HG02981 (cell line): ENCODE results near the gene CASP8.
"Not testable (repeated sequence)": the region's sequence is repeated elsewhere in the genome, so short reads cannot be mapped to it uniquely, and the experiment has no call there.

Experiments
- ATAC-seq: cut with Tn5 transposase; IDR thresholded peaks from one replicate; pipeline ENCODE4 v1.9.1; 2021; ENCODE audit warnings: mild to moderate bottlenecking, moderate library complexity; ENCODE audit not compliant: unreplicated experiment

The CASP8 gene

DNA sequence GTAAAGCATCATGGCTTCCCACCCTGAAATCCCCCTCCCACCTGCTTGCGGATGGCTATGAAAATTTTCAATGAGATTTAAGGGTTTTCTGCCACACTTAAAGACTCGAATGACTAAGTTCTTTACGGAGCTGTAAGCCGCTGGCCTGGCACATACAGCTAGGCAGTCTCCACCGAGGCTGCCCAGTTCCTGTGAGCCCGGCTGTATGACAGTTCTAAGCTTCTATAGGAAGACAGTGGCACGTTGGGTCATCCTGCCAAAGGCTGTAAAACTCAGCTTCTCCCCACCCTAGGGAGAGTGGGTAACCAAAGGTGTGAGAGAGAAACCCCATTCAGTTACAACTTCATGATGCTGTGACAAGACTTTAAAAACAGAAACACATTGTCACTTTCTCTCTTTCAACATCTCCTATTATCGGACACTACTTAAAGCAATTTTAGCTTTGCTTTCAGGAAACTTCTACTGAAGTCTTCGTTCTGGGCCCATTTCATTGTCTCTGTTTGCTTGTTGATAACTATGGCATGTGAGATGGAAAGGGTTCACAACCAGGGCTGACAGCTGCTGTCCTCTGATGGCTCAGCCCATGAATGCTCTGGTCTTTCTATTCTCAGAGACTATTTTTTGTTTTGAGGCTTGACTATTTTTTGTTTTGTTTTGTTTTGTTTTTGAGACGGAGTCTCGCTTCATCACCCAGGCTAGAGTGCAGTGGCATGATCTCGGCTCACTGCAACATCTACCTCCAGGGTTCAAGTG lies 7.1 kb downstream of the CASP8 start:
- ATAC-seq: no peak

- no peak for ATAC-seq
Measured at GRCh38 chr2:201269764-201270163, 9.4 kb downstream of the CASP8 start.

DNA sequence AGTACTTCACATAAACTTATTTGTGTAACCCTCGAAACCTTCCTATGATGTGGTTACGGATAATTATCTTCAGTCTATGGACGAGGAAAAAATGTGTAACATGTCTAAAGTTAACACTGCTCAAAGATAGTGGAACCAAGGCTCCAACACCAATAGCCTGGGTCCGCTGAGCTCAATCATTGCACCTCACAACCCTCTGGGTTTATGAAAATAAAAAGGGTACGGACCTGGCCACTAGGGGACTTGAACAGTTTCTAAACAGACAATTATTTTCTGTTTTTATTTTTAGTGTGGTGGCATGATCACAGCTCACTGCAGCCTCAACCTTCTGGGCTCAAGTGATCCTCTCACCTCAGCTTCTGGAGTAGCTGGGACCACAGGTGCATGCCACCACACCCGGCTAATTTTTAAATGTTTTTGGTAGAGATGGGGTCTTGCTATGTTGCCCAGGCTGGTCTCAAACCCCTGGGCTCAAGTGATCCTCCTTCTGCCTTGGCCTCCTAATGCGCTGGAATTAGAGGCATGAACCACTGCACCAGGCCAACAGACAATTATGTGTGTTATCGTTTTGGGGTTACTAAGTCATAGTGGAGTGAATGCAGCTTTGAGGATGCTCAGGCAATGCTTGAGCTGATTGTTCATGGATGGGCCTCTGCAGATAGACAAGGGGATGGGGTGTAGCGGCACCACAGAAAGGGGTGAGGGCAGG lies 10.1 kb downstream of the CASP8 start:
- no peak for ATAC-seq

- no peak for ATAC-seq
Measured at GRCh38 chr2:201271917-201272316, 11.6 kb downstream of the CASP8 start.

GRCh38 chr2:201273330-201273983 lies 13.1 kb downstream of the CASP8 start:
- ATAC-seq: no peak

- ATAC-seq: no peak
Measured at GRCh38 chr2:201275069-201275468, 14.7 kb downstream of the CASP8 start.

GRCh38 chr2:201275990-201276389 lies 15.7 kb downstream of the CASP8 start:
- ATAC-seq: no peak

DNA sequence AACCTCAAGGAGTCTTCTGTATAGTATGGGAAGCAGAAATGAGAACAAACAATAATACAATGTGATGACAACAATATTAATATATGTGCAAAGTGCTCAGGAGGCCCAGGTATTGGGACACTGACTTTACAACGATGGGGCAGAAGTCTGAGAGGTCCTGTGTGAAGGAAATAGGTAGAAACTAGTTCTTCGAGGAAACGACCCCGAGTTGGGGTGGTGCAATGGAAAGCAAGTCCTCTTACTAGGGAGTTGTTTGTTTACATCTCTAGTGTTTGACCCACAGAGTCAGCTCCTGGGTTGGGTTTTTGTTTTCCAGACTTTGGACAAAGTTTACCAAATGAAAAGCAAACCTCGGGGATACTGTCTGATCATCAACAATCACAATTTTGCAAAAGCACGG lies 16.2 kb downstream of the CASP8 start:
- ATAC-seq: no peak

DNA sequence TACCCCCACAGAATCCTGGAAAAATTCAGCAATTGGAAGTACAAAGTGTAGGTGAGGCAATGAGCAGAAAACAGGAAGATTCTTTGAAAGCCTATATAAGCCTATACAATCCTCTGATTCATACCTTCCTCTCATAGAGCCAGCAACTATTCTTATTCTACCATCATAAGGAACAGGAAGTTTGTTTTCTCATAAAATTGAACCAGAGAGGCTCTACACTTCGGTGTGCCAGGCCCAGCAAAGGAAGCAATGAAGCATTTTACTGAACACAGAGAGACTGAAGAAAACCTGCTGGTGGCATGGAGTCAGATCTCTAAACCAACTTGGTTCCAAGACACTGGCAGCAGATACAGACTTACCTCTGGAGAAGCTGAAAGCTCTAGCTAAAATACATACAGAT lies 18.7 kb downstream of the CASP8 start:
- ATAC-seq: no peak

GRCh38 chr2:201280191-201281040 lies 20.1 kb downstream of the CASP8 start:
- ATAC-seq: no peak

DNA sequence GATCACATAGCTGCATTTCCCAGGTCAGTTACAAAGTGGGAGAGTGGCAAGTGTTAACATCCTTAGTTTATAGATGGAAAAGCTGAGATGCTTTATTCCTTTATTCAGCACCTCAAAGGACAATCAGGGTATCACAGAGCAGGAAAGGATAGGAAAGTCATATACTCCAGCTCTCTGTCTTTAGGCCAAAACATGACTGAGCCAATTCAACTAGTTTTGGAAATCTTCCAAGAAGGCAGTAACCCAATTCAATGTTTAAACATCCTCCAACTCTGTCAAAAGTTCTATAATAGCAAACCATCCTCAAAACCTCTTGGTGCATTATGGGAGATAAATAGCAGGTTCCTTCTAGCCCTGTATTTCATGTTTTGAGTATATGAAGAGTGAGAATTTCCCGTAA lies 25.2 kb downstream of the CASP8 start:
- ATAC-seq: no peak

DNA sequence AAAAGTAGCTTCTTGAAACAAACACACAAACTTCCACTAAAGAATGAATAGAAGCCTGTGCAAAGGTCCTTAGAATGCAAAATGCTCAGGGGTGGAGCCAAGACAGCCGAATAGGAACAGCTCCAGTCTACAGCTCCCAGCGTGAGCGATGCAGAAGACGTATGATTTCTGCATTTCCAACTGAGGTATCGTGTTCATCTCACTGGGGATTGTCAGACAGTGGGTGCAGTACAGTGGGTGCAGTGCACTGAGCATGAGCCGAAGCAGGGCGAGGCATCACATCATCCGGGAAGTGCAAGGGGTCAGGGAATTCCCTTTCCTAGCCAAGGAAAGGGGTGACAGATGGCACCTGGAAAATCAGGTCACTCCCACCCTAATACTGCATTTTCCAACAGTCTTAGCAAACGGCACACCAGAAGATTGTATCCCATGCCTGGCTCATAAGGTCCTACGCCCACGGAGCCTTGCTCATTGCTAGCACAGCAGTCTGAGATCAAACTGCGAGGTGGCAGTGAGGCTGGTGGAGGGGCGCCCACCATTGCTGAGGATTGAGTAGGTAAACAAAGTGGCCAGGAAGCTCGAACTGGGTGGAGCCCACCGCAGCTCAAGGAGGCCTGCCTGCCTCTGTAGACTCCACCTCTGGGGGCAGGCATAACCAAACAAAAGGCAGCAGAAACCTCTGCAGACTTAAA lies 30.3 kb downstream of the CASP8 start:
- ATAC-seq: not testable (repeated sequence)

DNA sequence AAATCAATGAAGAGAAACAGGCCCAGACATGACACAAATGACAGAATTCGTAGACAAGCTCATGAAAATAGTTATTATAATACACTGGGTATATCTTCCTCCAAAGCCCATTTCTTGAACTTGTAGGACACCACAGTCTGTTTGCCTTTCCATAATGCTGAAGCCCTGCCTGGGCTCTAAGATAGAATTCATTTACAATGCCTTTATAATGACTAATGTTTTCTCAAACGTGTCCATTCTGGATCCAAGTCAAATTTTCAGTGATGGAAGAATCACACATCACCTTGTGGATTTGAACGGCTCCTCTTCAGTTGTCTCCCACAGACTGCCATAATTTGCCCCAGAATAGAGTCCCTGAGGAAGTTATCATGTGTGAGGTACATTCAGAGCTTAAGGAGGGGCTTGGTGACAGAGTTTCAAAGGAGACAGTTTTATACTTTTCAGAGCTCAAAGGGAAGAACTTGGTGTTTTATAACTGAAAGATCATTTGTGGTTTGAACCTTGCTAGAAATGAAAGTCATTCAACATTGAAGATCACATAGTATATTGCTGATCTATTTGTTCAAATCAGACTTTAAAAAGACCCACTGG lies 38.2 kb downstream of the CASP8 start:
- ATAC-seq: no peak

GRCh38 chr2:201299929-201300328 lies 39.6 kb downstream of the CASP8 start:
- ATAC-seq: not testable (repeated sequence)

GRCh38 chr2:201307876-201308275 lies 47.5 kb downstream of the CASP8 start:
- no peak for ATAC-seq

GRCh38 chr2:201308914-201309313 lies 48.6 kb downstream of the CASP8 start:
- no peak for ATAC-seq

DNA sequence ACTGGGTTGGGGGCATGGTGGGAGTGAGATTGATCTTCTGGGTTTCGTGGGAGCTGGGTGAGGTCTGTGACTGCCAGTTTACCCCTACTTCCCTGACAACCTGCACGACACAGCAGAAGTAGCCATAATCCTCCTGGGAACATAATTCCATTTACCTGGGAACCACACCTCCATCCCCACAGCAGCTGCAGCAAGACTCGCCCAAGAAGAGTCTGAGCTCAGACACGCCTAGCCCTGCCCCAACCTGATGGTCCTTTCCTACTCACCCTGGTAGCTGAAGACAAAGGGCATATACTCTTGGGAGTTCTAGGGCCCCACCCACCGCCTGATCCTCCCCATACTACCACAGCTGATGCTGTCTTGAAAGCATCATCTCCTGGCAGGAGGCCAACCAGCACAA lies 53.0 kb downstream of the CASP8 start:
- no peak for ATAC-seq

GRCh38 chr2:201319511-201319910 lies 59.2 kb downstream of the CASP8 start:
- ATAC-seq: no peak

DNA sequence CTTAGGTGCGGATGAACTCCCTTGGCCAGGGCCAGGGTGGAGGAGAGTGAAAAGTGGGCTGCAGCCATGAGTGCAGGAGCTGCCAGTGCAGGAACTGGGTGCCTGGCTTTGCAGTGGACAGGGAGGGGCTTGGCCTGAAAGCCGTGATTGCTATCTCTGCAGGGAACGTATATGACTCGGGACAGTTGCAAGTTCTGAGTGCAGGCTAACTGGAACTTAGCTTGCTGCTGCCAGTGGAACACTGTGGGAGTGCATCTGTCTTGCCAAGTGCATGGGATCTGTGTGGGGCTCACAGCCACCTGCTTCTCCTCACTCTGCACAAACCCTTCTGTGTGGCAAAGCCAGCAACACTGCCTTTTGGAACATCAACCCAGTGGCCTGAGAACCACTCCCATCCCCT lies 59.9 kb downstream of the CASP8 start:
- ATAC-seq: no peak

- ATAC-seq: no peak
Measured at GRCh38 chr2:201320701-201321100, 60.4 kb downstream of the CASP8 start.
